ENCODE data around the gene CFC1B.
"Not testable (repeated sequence)": the region's sequence is repeated elsewhere in the genome, so short reads cannot be mapped to it uniquely, and the experiment has no call there.

CFC1B gene

DNA sequence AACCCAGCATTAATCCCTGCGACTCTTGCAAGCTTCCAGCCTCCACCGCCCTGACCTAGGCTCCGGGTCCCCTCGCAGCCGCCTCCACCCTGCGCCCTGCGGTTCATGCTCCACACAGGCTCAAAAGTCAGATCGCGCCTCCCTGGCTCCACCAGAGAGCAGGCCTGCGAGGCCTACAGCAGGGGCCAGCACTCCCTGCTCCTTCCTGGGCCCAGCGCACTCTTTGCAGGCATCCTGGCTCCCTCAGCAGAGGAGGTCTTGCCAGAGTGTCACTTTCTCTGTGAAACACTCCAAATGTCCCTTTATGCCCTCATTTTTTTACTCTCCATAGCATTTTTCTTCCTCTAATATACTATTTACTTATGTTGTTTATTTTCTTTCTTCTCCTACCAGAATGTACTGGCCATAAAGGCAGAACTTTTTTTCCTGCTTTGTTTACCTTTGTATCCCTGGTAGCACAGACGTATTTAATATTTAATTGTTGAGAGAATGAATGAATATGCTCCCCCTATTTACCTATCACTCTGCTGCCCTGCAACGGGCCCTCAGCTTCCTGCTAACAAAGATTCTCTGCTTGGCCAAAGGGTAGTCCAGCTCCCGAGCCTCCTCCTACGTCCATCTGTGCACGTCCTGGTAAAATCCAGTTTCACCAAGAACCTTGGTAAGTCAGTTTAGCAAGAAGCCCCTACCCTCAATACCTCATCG, 9.1 kb upstream of the CFC1B start:
- not testable (repeated sequence) for H2AK5ac ChIP-seq (ENCODE audit: low read depth, low read length); H2AFZ ChIP-seq (ENCODE audit: low read length); H3K4me3 ChIP-seq (ENCODE audit: low read length in 2 of 2); H3K23ac ChIP-seq (ENCODE audit: low read depth, low read length, poor library complexity); H4K8ac ChIP-seq (ENCODE audit: low read depth, low read length); H2BK15ac ChIP-seq (ENCODE audit: low read length); H3K4me2 ChIP-seq (ENCODE audit: insufficient read depth, low read length, poor library complexity, severe bottlenecking); H3K4me1 ChIP-seq (ENCODE audit: control insufficient read depth in 2 of 2, insufficient read depth in 1 of 2, low read depth in 1 of 2, low read length in 2 of 2); H2BK5ac ChIP-seq (ENCODE audit: low read length); H3K27me3 ChIP-seq (ENCODE audit: control insufficient read depth in 3 of 3, insufficient read depth in 3 of 3, low read depth in 1 of 3, low read length in 3 of 3); H2BK120ac ChIP-seq (ENCODE audit: low read depth, low read length); H3K79me1 ChIP-seq (ENCODE audit: low read depth, low read length); H3K4ac ChIP-seq (ENCODE audit: low read length); H3K27ac ChIP-seq (replicated peaks; ENCODE audit: low read length); H3K18ac ChIP-seq (ENCODE audit: low read length); H3K14ac ChIP-seq (ENCODE audit: low read length); DNase-seq (ENCODE audit: low spot score); H3K36me3 ChIP-seq (replicated peaks in 1 of 2; ENCODE audit: control insufficient read depth in 2 of 2, insufficient read depth in 2 of 2, low read length in 2 of 2); H3K9ac ChIP-seq (ENCODE audit: low read depth, low read length, poor library complexity); H2BK12ac ChIP-seq (ENCODE audit: low read length); H4K91ac ChIP-seq (ENCODE audit: low read depth, low read length, poor library complexity); H3K9me3 ChIP-seq (replicated peaks in 1 of 2; ENCODE audit: control insufficient read depth in 2 of 2, insufficient read depth in 1 of 2, low read depth in 1 of 2, low read length in 2 of 2)
- no CpG with 5 or more reads among the region's 17 CpGs for WGBS, 2 donors (ENCODE audit: extremely low coverage in 2 of 2, insufficient read length in 2 of 2, insufficient replicate concordance in 1 of 2)

- H3K9ac ChIP-seq (ENCODE audit: low read depth, low read length, poor library complexity); H2BK120ac ChIP-seq (ENCODE audit: low read depth, low read length); H2BK5ac ChIP-seq (ENCODE audit: low read length); H3K4me2 ChIP-seq (ENCODE audit: insufficient read depth, low read length, poor library complexity, severe bottlenecking); H3K79me1 ChIP-seq (ENCODE audit: low read depth, low read length); H3K27ac ChIP-seq (replicated peaks; ENCODE audit: low read length); H3K23ac ChIP-seq (ENCODE audit: low read depth, low read length, poor library complexity); H3K36me3 ChIP-seq (replicated peaks in 1 of 2; ENCODE audit: control insufficient read depth in 2 of 2, insufficient read depth in 2 of 2, low read length in 2 of 2); H3K4ac ChIP-seq (ENCODE audit: low read length); H3K4me3 ChIP-seq (ENCODE audit: low read length in 2 of 2); H2AFZ ChIP-seq (ENCODE audit: low read length); H4K91ac ChIP-seq (ENCODE audit: low read depth, low read length, poor library complexity); H3K4me1 ChIP-seq (ENCODE audit: control insufficient read depth in 2 of 2, insufficient read depth in 1 of 2, low read depth in 1 of 2, low read length in 2 of 2); H3K27me3 ChIP-seq (ENCODE audit: control insufficient read depth in 3 of 3, insufficient read depth in 3 of 3, low read depth in 1 of 3, low read length in 3 of 3); H3K9me3 ChIP-seq (replicated peaks in 1 of 2; ENCODE audit: control insufficient read depth in 2 of 2, insufficient read depth in 1 of 2, low read depth in 1 of 2, low read length in 2 of 2); H3K14ac ChIP-seq (ENCODE audit: low read length); DNase-seq (ENCODE audit: low spot score); H2AK5ac ChIP-seq (ENCODE audit: low read depth, low read length); H4K8ac ChIP-seq (ENCODE audit: low read depth, low read length); H2BK15ac ChIP-seq (ENCODE audit: low read length); H3K18ac ChIP-seq (ENCODE audit: low read length); H2BK12ac ChIP-seq (ENCODE audit: low read length): not testable (repeated sequence)
- WGBS, 2 donors (ENCODE audit: extremely low coverage in 2 of 2, insufficient read length in 2 of 2, insufficient replicate concordance in 1 of 2), result no CpG with 5 or more reads among the region's 12 CpGs
Observed at GRCh38 chr2:130518516-130519106, 2.4 kb upstream of the CFC1B start.

DNA sequence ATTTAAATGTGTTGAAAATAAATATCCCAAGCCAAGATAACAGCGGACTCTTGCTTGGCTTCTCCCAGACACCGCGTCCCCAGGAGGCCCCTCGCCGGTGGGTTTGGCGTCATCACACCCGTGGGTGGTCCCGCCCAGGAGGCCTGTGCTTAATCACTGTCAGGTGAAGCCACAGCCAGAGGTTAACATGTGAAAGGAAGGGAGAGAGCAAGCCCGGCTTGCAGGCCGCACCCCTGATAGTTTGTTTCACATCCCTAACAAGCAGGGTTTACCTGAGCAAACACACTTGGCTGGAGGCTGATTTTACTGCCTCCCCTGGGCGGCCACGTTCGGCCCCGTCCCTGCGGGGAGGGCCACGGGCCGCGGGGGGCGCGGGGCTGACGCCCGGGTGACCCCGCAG, 1.4 kb downstream of the CFC1B start:
- H2BK15ac ChIP-seq (ENCODE audit: low read length); H4K8ac ChIP-seq (ENCODE audit: low read depth, low read length); H3K36me3 ChIP-seq (replicated peaks in 1 of 2; ENCODE audit: control insufficient read depth in 2 of 2, insufficient read depth in 2 of 2, low read length in 2 of 2); H2BK12ac ChIP-seq (ENCODE audit: low read length); H3K14ac ChIP-seq (ENCODE audit: low read length); H3K23ac ChIP-seq (ENCODE audit: low read depth, low read length, poor library complexity); DNase-seq (ENCODE audit: low spot score); H2AK5ac ChIP-seq (ENCODE audit: low read depth, low read length); H2BK5ac ChIP-seq (ENCODE audit: low read length); H3K79me1 ChIP-seq (ENCODE audit: low read depth, low read length); H3K9me3 ChIP-seq (replicated peaks in 1 of 2; ENCODE audit: control insufficient read depth in 2 of 2, insufficient read depth in 1 of 2, low read depth in 1 of 2, low read length in 2 of 2); H3K27ac ChIP-seq (replicated peaks; ENCODE audit: low read length); H2AFZ ChIP-seq (ENCODE audit: low read length); H2BK120ac ChIP-seq (ENCODE audit: low read depth, low read length); H3K27me3 ChIP-seq (ENCODE audit: control insufficient read depth in 3 of 3, insufficient read depth in 3 of 3, low read depth in 1 of 3, low read length in 3 of 3); H3K4ac ChIP-seq (ENCODE audit: low read length); H4K91ac ChIP-seq (ENCODE audit: low read depth, low read length, poor library complexity); H3K4me2 ChIP-seq (ENCODE audit: insufficient read depth, low read length, poor library complexity, severe bottlenecking); H3K4me1 ChIP-seq (ENCODE audit: control insufficient read depth in 2 of 2, insufficient read depth in 1 of 2, low read depth in 1 of 2, low read length in 2 of 2); H3K18ac ChIP-seq (ENCODE audit: low read length); H3K4me3 ChIP-seq (ENCODE audit: low read length in 2 of 2); H3K9ac ChIP-seq (ENCODE audit: low read depth, low read length, poor library complexity): not testable (repeated sequence)
- no CpG with 5 or more reads among the region's 23 CpGs for WGBS, 2 donors (ENCODE audit: extremely low coverage in 2 of 2, insufficient read length in 2 of 2, insufficient replicate concordance in 1 of 2)

DNA sequence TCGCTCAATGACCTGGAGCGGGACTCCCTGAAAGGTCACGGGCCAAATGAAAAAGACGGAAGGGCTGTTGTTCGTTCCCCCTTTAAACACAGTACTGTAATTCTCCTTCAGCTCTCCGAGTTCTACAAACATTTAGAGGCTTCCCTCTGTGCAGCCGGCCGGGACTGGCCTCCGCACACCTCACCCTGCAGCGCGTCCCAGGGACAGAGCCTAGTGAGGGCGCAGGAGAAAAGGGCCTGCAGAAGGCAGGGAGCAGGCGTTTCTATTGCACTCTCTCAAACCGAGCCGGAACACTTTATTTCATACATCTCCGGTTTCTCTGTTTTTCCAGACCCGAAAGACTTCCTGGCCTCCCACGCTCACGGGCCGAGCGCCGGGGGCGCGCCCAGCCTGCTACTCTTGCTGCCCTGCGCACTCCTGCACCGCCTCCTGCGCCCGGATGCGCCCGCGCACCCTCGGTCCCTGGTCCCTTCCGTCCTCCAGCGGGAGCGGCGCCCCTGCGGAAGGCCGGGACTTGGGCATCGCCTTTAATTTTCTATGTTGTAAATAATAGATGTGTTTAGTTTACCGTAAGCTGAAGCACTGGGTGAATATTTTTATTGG, 6.4 kb downstream of the CFC1B start:
- H4K8ac ChIP-seq (ENCODE audit: low read depth, low read length); H3K4me1 ChIP-seq (ENCODE audit: control insufficient read depth in 2 of 2, insufficient read depth in 1 of 2, low read depth in 1 of 2, low read length in 2 of 2); H4K91ac ChIP-seq (ENCODE audit: low read depth, low read length, poor library complexity); H3K36me3 ChIP-seq (replicated peaks in 1 of 2; ENCODE audit: control insufficient read depth in 2 of 2, insufficient read depth in 2 of 2, low read length in 2 of 2); H3K18ac ChIP-seq (ENCODE audit: low read length); H3K4me2 ChIP-seq (ENCODE audit: insufficient read depth, low read length, poor library complexity, severe bottlenecking); H3K14ac ChIP-seq (ENCODE audit: low read length); H2BK12ac ChIP-seq (ENCODE audit: low read length); H2AFZ ChIP-seq (ENCODE audit: low read length); H3K27me3 ChIP-seq (ENCODE audit: control insufficient read depth in 3 of 3, insufficient read depth in 3 of 3, low read depth in 1 of 3, low read length in 3 of 3); H3K4ac ChIP-seq (ENCODE audit: low read length); H3K27ac ChIP-seq (replicated peaks; ENCODE audit: low read length); H3K79me1 ChIP-seq (ENCODE audit: low read depth, low read length); H3K9ac ChIP-seq (ENCODE audit: low read depth, low read length, poor library complexity); H3K9me3 ChIP-seq (replicated peaks in 1 of 2; ENCODE audit: control insufficient read depth in 2 of 2, insufficient read depth in 1 of 2, low read depth in 1 of 2, low read length in 2 of 2); H3K4me3 ChIP-seq (ENCODE audit: low read length in 2 of 2); H2AK5ac ChIP-seq (ENCODE audit: low read depth, low read length); H2BK120ac ChIP-seq (ENCODE audit: low read depth, low read length); H2BK5ac ChIP-seq (ENCODE audit: low read length); H3K23ac ChIP-seq (ENCODE audit: low read depth, low read length, poor library complexity); DNase-seq (ENCODE audit: low spot score); H2BK15ac ChIP-seq (ENCODE audit: low read length): not testable (repeated sequence)
- no CpG with 5 or more reads among the region's 40 CpGs for WGBS, 2 donors (ENCODE audit: extremely low coverage in 2 of 2, insufficient read length in 2 of 2, insufficient replicate concordance in 1 of 2)

All from neuronal stem cell (in vitro differentiated cells).